GM18868 (cell line): Measurements from ENCODE around the gene ZNF479.
"Not testable (repeated sequence)": the region's sequence is repeated elsewhere in the genome, so short reads cannot be mapped to it uniquely, and the experiment has no call there.

Experiments used
- ATAC-seq: cut with Tn5 transposase; IDR thresholded peaks from one replicate; pipeline ENCODE4 v1.9.1; 2021; ENCODE audit warnings: mild to moderate bottlenecking, moderate library complexity; ENCODE audit not compliant: unreplicated experiment

Gene ZNF479

GRCh38 chr7:57132336-57132735 is at the start of gene ZNF479:
ZNF479 (minus strand) TSS chr7:57132436; CDS start chr7:57132324, 112 bp downstream.
- not testable (repeated sequence) for ATAC-seq

GRCh38 chr7:57182031-57182430 is 49.8 kb upstream of the ZNF479 start:
- ATAC-seq, result no peak

GRCh38 chr7:57181281-57181680 is 49.0 kb upstream of the ZNF479 start:
- no peak for ATAC-seq

GRCh38 chr7:57179776-57180415 is 47.7 kb upstream of the ZNF479 start:
- no peak for ATAC-seq

GRCh38 chr7:57178768-57179139 is 46.5 kb upstream of the ZNF479 start:
- ATAC-seq, result no peak

- no peak for ATAC-seq
Measured at GRCh38 chr7:57177856-57178767, 45.9 kb upstream of the ZNF479 start.

- no peak for ATAC-seq
Measured at GRCh38 chr7:57176928-57177635, 44.8 kb upstream of the ZNF479 start.

- ATAC-seq, result no peak
Measured at GRCh38 chr7:57165285-57165899, 33.2 kb upstream of the ZNF479 start.

- not testable (repeated sequence) for ATAC-seq
Measured at GRCh38 chr7:57120123-57120784, 12.0 kb downstream of the ZNF479 start.
